ENCODE data around the gene ZNF532.
"Not testable (repeated sequence)": the region's sequence is repeated elsewhere in the genome, so short reads cannot be mapped to it uniquely, and the experiment has no call there.

ZNF532 gene

GRCh38 chr18:59011289-59011688, 146.6 kb downstream of the ZNF532 start:
- DNase-seq (ENCODE audit: low read depth): no peak

GRCh38 chr18:59011786-59012185, 147.1 kb downstream of the ZNF532 start:
- DNase-seq (ENCODE audit: low read depth): no peak

GRCh38 chr18:59012815-59013705, 148.4 kb downstream of the ZNF532 start:
- DNase-seq (ENCODE audit: low read depth): no peak

GRCh38 chr18:59013744-59014143, 149.1 kb downstream of the ZNF532 start:
- no peak for DNase-seq (ENCODE audit: low read depth)

- DNase-seq (ENCODE audit: low read depth): no peak
These were observed 151.0 kb downstream of the ZNF532 start for GRCh38 chr18:59015531-59016152.

GRCh38 chr18:59021500-59021899, 156.8 kb downstream of the ZNF532 start:
- no peak for DNase-seq (ENCODE audit: low read depth)

GRCh38 chr18:59022167-59022945, 157.7 kb downstream of the ZNF532 start:
- no peak for DNase-seq (ENCODE audit: low read depth)

- no peak for DNase-seq (ENCODE audit: low read depth)
These were observed 160.2 kb downstream of the ZNF532 start for GRCh38 chr18:59024829-59025228.

- not testable (repeated sequence) for DNase-seq (ENCODE audit: low read depth)
These were observed 160.9 kb downstream of the ZNF532 start for GRCh38 chr18:59025532-59025931.

- DNase-seq (ENCODE audit: low read depth): no peak
These were observed 161.7 kb downstream of the ZNF532 start for GRCh38 chr18:59026364-59026763.

GRCh38 chr18:59026831-59027410, 162.2 kb downstream of the ZNF532 start:
- DNase-seq (ENCODE audit: low read depth): no peak

GRCh38 chr18:59029663-59030429, 165.2 kb downstream of the ZNF532 start:
- no peak for DNase-seq (ENCODE audit: low read depth)

- DNase-seq (ENCODE audit: low read depth): no peak
These were observed 167.6 kb downstream of the ZNF532 start for GRCh38 chr18:59032308-59032707.

GRCh38 chr18:59033359-59033758, 168.7 kb downstream of the ZNF532 start:
- no peak for DNase-seq (ENCODE audit: low read depth)

- DNase-seq (ENCODE audit: low read depth): no peak
These were observed 169.3 kb downstream of the ZNF532 start for GRCh38 chr18:59033974-59034373.

GRCh38 chr18:59035591-59035990, 170.9 kb downstream of the ZNF532 start:
- no peak for DNase-seq (ENCODE audit: low read depth)
